Nephron (organoid): ENCODE measurements around the gene TBC1D24.

ENCODE experiments used
- H3K27ac Mint-ChIP-seq, 3 experiments: 2 replicates each; pipeline ENCODE4 v1.8.0; 2020; ENCODE audit warnings: mixed read lengths in 3 of 3, mild to moderate bottlenecking in 2 of 3, moderate library complexity in 1 of 3
- H3K27me3 Mint-ChIP-seq: 2 replicates; pipeline ENCODE4 v1.8.0; 2021; ENCODE audit warnings: low read depth, mild to moderate bottlenecking, moderate library complexity, mixed read lengths
- H3K36me3 Mint-ChIP-seq: 2 replicates; pipeline ENCODE4 v1.8.0; 2020; ENCODE audit warnings: low read depth, mixed read lengths
- H3K4me1 Mint-ChIP-seq: 2 replicates; pipeline ENCODE4 v1.8.0; 2020; ENCODE audit warnings: mixed read lengths
- H3K4me3 Mint-ChIP-seq, 3 experiments: 2 replicates each; pipeline ENCODE4 v1.8.0; 2020; ENCODE audit warnings: mild to moderate bottlenecking in 3 of 3, mixed read lengths in 3 of 3, moderate library complexity in 2 of 3
- H3K9me3 Mint-ChIP-seq: 2 replicates; pipeline ENCODE4 v1.8.0; 2020; ENCODE audit warnings: mixed read lengths
- TF ChIP-seq, protein P1 (sequence below), 3 experiments: fragments of 200-600 bp; sonication (generic); IDR thresholded peaks; one replicate each; pipeline ENCODE4 v1.5.0; 2021; ENCODE audit warnings: antibody characterized with exemption in 3 of 3; ENCODE audit not compliant: unreplicated experiment in 3 of 3

Gene TBC1D24

DNA sequence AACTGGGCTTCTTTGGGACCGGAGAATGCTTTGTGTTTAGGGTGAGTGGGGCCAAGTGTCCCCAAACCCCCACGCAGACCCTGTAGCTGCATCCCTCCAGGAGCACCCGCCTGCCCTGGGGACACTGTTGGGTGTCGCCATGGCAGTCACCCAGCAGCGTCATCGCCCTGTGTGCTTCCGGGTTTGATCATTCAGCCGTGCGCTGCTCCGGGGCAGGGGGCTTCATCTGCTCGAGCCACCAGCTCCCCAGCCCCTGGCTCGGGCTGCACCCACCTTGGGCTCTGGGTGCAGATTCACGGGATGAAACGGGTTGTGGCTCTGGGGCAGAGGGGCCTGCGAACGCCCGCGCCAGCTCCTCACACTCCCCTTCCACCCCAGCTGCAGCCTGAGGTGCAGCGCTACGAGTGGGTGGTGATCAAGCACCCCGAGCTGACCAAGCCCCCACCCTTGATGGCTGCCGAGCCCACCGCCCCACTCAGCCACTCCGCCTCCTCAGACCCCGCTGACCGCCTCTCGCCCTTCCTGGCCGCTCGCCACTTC lies 25.0 kb downstream of the TBC1D24 start:
- Mint-ChIP-seq H3K27ac (no peak overlapping the region), H3K4me3 (no peak overlapping the region), H3K4me1 (peaks cover 21% of the 10 kb centered on the region), H3K9me3 (no peaks in the 10 kb centered on the region), H3K36me3 (peaks cover 6% of the 10 kb centered on the region), H3K27me3 (no peaks in the 10 kb centered on the region)
- TF ChIP-seq, protein P1, sequence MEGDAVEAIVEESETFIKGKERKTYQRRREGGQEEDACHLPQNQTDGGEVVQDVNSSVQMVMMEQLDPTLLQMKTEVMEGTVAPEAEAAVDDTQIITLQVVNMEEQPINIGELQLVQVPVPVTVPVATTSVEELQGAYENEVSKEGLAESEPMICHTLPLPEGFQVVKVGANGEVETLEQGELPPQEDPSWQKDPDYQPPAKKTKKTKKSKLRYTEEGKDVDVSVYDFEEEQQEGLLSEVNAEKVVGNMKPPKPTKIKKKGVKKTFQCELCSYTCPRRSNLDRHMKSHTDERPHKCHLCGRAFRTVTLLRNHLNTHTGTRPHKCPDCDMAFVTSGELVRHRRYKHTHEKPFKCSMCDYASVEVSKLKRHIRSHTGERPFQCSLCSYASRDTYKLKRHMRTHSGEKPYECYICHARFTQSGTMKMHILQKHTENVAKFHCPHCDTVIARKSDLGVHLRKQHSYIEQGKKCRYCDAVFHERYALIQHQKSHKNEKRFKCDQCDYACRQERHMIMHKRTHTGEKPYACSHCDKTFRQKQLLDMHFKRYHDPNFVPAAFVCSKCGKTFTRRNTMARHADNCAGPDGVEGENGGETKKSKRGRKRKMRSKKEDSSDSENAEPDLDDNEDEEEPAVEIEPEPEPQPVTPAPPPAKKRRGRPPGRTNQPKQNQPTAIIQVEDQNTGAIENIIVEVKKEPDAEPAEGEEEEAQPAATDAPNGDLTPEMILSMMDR (IDR thresholded peaks at IDR 0.05; ENCODE audit: unreplicated experiment in 3 of 3) = no peak

DNA sequence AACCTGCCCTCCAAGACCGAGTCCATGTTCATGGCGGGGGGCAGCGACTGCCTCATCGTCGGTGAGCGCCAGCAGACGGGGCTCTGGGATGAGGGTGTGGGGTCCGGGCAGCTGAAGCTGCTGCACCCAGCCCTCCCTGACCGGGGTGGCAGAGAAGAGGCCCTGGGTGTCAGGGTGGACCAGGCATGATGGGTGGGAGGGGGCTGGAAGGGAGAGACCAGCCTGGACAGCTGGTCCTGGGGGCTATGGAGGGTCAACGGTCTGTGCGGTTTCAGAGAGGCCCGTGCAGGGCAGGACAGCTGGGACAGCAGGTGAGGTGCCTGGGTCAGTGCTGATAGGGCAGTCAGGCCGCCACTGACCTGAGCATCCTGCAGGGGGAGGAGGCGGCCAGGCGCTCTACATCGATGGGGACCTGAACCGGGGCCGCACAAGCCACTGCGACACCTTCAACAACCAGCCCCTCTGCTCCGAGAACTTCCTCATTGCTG lies 25.5 kb downstream of the TBC1D24 start:
- Mint-ChIP-seq H3K4me3 (no peak overlapping the region), H3K27ac (no peak overlapping the region), H3K9me3 (no peaks in the 10 kb centered on the region), H3K36me3 (peaks cover 6% of the 10 kb centered on the region), H3K27me3 (no peaks in the 10 kb centered on the region), H3K4me1 (peaks cover 26% of the 10 kb centered on the region)
- TF ChIP-seq, protein P1 (IDR thresholded peaks at IDR 0.05; ENCODE audit: unreplicated experiment in 3 of 3) = no peak

DNA sequence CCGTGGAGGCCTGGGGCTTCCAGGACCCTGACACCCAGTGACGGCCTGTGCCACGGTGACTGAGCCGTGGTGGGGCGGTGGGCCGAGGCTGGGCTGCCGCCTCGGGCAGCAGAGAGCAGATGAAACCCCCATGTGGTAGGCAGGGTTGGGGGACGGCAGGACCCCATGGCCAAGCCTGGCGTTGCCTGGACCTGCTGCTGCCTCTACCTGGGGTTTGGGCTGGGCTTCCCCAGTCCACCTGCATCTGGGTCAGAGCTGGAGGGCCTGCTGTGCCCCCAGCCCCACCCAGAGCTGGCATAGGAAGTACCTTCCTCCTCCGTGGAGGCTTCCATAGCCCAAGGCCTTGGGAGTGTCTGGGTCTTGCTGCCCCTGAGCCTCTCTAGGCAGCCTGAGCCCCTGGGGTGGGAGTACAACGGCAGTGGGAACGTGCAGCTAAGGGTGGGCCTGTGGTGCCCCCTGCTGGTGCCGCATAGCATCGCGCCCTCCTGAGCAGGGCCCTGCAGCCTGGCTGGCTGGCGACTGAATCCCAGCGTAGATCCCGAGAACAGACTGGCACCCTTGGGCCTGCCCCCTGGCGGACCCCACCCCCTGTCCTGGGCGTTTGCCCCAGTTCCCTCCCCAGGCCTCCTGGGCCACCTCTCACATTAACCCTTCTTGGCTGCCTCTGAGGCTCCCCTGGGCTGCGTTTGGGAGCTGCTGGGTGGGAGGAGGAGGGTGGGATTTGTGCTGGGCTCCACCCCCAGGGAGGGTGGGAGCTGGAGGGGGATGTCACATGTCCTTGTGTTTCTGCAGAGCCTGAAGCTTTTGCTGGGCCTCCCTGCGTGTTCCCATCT lies 26.2 kb downstream of the TBC1D24 start:
- Mint-ChIP-seq H3K27me3 (no peaks in the 10 kb centered on the region), H3K36me3 (peaks cover 6% of the 10 kb centered on the region), H3K27ac (peak overlapping the region; percentile 70 to 98 (median 83)), H3K9me3 (no peaks in the 10 kb centered on the region), H3K4me1 (peaks cover 29% of the 10 kb centered on the region), H3K4me3 (peak overlapping the region; percentile 60 to 76 (median 71))
- TF ChIP-seq, protein P1 (IDR thresholded peaks at IDR 0.05; ENCODE audit: unreplicated experiment in 3 of 3) = peak; percentile 98 to 99 (median 99)

DNA sequence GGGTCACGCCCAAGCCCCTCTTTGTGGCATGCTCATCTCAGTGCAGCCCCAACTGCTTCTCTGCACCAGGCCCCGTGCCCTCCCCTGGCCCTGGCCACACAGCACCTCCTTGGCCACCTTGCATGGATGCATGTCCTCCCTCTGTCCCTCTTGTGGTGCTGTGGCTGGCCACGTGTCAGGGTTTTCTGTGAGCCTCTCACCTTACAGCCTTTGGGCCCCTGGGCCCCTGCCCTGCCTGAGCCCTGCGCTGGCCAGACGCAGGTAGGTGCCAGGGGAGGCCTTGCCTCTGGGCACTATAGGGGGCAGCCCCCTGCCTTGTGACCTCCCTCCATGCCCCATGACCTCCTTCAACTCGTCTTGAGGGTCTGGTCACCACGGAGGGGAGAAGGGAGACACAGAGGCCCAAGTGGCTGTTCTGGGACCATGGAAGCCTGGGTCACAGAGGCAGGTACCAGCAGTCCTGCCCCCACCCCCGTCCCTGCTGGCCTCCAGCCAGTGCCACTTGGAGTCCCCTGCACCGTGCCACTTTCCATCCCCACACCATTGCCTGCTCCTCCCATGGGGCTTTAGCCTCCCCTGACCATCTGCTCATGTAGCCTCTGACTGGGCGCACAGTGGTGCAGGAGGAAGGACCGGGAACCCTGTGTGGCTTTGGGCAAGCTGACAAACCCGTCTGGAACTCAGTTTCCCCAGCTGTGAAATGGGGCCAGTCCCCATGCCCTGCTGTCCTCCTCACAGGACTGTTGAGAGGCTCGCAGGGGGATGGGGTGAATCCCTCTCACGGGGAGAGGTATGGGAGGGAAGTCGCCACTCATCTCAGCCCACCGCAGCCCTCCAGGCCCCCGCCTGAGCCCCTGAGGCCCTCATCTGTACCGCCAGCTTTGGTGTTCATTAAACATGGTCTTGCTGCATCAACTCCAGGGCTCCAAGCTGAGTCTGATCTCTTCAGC lies 27.3 kb downstream of the TBC1D24 start:
- Mint-ChIP-seq H3K36me3 (peaks cover 6% of the 10 kb centered on the region), H3K27ac (peak overlapping the region; percentile 95 to 98 (median 98)), H3K4me1 (peaks cover 29% of the 10 kb centered on the region), H3K4me3 (peak overlapping the region; percentile 71 to 74 (median 72)), H3K9me3 (no peaks in the 10 kb centered on the region), H3K27me3 (no peaks in the 10 kb centered on the region)
- TF ChIP-seq, protein P1 (IDR thresholded peaks at IDR 0.05; ENCODE audit: unreplicated experiment in 3 of 3) = no peak

DNA sequence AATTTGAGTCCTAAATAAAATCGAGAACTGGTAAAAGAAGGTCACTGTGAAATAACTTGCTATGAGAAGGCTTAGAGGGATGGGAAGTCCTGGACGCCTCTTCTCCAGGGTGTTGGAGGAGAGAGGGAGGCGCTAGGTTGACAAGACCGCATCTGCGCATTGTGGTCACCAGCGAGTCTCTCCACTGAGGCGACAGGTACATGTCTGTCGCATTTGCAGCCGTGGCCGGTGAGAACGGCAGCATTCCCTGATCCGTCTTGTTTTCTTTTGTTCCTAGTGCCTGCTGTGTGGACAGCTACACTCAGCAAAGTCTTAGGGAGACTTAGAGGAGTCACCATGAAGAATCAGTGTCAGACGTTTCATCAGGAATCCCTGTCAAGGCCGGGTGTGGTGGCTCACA lies 30.8 kb downstream of the TBC1D24 start:
- TF ChIP-seq, protein P1 (IDR thresholded peaks at IDR 0.05; ENCODE audit: unreplicated experiment in 3 of 3) = no peak
- H3K27me3 Mint-ChIP-seq = no peaks in the 10 kb centered on the region
- H3K4me1 Mint-ChIP-seq = peaks cover 30% of the 10 kb centered on the region
- no peak overlapping the region for H3K4me3 Mint-ChIP-seq
- H3K36me3 Mint-ChIP-seq = peaks cover 3% of the 10 kb centered on the region
- no peaks in the 10 kb centered on the region for H3K9me3 Mint-ChIP-seq
- peak overlapping the region; percentile 71 to 92 (median 88) for H3K27ac Mint-ChIP-seq
